ENCODE measurements around the gene PAOX.
"Not testable (repeated sequence)": the region's sequence is repeated elsewhere in the genome, so short reads cannot be mapped to it uniquely, and the experiment has no call there.

Gene PAOX

DNA sequence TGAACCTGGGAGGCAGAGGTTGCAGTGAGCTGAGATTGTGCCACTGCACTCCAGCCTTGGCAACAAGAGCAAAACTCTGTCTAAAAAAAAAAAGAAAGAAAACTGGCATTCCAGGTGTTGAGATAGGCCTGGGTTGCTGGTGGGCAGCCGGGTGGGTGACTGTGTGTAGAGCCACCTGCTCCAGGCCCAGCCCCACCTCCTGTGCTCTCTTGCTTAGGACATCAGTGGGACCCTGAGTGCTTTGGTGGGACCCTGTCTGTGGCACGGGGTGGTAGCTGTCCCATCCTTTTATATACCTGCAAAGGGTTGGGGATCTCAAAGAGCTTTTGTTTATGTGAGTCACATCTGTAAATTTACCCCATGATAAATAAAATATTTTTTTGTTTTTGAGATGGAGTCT lies 6.2 kb downstream of the PAOX start:
- no peak for DNase-seq (ENCODE audit: low read depth)

DNA sequence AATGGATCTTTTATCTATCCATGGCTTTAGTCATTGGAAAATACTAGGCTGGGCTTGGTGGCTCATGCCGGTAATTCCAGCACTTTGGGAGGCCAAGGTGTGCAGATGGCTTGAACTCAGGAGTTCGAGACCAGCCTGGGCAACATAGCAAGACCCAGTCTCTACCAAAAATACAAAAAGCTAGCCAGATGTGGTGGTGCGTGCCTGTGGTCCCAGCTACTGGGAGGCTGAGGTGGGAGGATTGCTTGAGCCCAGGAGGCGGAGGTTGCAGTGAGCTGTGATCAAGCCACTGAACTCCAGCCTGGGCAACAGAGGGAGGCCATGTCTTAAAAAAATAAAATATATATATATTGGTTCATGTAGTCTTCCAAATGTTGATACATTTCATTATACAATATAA lies 7.9 kb downstream of the PAOX start:
- DNase-seq (ENCODE audit: low read depth), result not testable (repeated sequence)

DNA sequence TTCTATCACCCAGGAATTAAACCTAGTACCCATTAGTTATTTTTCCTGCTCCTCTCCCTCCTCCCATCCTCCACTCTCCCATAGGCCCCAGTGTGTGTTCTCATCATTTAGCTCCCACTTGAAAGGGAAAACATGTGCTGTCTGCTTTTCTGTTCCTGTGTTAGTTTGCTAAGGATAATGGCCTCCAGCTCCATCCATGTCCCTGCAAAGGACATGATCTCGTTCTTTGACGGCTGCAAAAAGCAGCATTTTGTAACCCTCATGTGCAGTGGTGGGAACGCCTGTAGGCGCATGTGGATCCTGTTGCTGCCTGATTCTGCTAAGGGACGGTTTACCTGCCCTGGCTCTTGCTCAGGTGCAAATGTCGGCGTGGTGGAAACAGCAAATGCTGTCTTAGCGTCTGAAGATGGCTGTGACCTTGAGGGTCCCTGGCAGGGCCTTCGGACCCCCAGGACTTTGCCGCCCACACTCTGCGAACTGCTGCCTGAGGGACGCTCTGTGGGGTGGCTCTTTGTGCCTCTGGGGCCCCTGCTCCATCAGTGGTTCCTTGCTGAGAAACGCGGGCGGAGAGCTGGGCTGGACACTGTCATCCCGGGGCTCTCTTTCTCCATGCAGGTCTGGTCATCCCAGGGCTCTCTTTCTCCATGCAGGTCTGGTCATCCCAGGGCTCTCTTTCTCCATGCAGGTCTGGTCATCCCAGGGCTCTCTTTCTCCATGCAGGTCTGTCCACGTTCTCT lies 9.3 kb downstream of the PAOX start:
- no peak for DNase-seq (ENCODE audit: low read depth)

DNA sequence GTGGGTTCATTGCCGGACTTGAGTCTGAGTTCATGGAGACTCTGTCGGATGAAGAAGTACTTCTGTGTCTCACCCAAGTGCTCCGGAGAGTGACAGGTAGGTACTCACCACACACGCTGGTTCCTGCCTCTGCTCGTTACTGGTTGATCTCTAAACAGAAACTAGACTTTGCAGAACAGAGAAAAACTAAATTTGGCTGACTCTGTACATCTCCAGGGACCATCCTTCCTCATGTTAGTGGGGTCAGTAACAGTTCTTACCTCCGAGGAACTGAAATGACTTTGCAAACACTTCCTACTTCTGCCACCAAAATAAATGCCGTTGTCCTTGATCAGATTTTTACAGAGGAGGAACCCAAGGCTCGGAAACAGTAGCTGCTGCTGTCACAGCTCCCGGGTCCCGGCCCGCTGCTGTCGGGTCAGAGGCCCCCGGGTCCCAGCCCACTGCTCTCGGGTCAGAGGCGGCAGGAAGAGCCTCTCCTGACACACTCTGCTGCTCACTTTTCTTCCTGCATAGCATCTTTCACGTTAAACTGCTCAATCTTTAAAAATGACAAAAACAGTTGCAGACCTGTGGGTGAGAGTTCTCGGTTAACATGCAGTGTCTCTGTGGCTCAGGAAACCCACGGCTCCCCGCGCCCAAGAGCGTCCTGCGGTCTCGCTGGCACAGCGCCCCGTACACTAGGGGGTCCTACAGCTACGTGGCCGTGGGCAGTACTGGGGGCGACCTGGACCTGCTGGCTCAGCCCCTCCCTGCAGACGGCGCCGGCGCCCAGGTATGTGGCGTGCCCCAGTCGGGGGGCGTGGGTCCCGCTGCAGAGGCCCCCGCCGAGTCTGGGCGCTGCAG lies 10.1 kb downstream of the PAOX start:
- no peak for DNase-seq (ENCODE audit: low read depth)

DNA sequence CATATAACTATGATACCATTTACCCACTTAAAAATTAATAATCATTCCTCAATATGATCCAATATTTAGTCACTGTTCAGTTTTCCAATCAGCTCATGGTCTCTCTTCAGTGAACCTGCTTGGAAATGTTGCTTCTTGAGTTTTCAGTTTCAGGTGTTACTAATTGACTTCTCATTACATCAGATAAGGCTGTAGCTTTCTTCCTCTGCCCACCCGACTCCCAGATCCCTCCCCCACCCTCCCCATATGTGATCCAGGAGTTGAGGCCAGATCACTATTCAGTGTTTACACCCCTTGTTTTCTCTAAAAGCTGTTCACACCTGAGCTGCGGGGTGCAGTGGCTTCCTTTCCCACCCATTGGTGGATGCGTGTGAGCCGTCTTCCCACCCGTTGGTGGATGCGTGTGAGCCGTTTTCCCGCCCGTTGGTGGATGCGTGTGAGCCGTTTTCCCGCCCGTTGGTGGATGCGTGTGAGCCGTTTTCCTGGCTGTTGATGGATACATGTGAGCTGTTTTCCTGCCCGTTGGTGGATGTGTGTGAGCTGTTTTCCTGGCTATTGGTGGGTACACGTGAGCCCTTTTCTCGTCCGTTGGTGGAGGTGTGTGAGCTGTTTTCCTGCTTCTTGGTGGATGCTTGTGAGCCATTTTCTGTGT lies 11.7 kb downstream of the PAOX start:
- no peak for DNase-seq (ENCODE audit: low read depth)

DNA sequence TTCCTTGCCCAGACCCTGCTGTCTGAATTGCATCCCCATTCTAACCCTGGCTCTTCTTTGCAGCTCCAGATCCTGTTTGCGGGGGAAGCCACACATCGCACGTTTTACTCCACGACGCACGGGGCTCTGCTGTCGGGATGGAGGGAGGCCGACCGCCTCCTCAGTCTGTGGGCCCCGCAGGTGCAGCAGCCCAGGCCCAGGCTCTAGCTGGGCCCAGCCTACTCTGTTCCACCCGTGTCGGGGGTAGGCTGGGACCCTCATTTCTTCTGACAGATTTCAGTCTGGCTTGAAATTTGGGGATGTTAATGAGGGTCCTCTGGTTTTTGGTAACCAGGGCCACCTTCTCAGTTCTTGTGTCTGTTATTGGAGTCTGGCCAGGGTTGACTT lies 12.2 kb downstream of the PAOX start:
- DNase-seq (ENCODE audit: low read depth), result no peak

DNA sequence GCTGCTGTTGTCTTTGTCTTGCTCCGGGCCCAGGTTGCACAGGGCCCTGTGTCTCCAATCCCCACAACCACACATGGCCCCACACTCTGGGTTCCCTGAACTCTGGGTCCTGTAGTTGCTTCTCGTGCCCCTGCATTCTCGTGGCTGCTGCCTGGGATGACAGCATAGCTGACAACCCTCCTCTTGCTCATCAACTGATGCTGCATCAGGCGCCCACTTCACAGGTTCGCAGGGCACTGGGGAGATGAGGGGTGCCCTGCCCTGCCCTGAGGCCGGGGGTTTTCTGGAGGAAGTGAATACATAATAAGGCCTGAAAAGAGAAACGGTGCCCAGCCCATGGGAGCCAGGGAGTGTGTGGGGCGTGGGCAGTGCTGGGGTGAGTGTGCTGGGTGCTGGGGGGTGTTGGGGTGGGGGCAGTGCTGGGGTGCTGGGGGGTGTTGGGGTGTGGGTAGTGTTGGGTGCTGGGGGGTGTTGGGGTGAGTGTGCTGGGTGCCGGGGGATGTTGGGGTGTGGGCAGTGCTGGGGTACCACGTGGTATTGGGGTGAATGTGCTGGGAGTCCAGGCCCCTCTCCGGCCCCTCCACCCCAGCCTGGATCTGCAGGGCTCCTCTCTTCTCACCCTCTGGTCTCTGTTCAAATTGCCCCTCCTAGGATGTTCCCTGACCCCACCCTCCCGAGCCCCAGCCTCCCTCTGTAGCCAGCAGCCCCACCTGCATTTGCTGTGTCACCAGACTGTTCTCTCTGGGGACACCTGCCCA lies 12.9 kb downstream of the PAOX start:
- no peak for DNase-seq (ENCODE audit: low read depth)

DNA sequence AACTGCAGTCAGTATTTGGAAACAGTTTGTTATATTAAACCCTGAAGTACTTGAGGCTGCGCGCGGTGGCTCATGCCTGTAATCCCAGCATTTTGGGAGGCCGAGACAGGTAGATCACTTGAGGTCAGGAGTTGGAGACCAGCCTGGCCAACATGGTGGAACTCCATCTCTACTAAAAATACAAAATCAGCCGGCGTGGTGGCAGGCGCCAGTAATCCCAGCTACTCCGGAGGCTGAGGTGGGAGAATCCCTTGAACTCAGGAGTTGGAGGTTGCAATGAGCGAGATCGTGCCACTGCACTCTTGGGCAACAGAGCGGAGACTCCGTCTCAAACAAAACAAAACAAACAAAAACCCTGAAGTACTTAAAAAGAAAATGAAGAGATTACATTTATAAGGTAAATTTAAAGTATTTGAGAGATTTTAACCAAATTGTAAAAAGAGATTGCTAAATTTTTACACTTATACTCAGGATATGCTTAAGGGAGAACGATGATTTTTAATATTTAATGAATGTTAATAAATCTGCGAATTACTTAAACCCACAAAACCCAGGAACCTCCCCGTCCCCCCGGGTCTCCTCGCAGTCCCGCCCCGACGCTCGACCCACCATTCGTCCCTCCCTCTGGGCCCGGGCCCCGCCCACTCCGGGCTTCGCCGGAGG lies 14.5 kb downstream of the PAOX start:
- DNase-seq (ENCODE audit: low read depth), result no peak

DNA sequence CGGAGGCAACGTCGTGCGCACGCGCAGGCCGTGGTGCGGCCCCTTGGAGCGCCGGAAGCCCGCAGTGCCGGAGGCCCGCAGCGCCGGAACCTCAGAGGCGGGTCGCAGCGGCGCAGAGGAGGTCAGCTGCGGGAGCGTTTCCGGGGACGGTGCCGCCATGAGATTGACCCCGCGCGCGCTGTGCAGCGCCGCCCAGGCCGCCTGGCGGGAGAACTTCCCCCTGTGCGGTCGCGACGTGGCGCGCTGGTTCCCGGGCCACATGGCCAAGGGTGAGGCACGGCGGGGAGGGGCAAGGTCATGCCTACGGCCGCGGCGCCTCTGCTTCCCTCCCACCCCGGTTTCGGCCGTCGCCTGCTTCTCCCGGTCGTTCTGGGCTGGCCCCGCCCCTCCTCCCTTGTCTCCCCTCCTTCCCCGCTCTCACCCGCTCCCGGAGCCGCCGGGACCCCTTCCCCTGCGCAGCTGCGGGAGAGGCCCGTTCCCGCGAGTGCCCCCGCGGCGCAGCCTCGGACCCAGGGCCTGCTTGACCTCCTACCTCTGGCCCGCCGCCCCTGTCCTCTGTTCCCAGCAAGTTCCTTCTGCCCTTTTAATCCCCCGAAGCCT lies 15.1 kb downstream of the PAOX start, which contains the start of gene MTG1:
MTG1 (plus strand) TSS at position 94 of the 600 bp plus-strand sequence; CDS start at position 158, 64 bp downstream.
- DNase-seq (ENCODE audit: low read depth), result peak; percentile 92

DNA sequence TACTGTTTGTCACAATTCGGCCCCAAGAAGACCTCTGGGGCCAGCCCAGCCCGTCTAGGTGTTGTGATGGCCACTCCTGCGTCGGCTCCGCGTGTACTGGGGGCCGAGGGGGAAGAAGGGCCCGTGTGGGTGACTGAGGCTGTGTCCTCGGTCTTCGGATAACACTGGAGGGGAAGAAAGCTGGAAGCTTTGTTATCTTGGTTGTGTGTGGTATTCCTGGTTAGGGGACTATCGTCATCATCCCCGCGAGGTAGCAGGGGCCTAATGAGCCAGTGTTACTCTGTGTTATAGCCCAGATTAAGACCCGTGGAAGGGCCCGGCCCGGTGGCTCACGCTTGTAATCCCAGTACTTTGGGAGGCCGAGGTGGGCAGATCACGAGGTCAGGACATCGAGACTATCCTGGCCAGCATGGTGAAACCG lies 15.7 kb downstream of the PAOX start:
- no peak for DNase-seq (ENCODE audit: low read depth)

DNA sequence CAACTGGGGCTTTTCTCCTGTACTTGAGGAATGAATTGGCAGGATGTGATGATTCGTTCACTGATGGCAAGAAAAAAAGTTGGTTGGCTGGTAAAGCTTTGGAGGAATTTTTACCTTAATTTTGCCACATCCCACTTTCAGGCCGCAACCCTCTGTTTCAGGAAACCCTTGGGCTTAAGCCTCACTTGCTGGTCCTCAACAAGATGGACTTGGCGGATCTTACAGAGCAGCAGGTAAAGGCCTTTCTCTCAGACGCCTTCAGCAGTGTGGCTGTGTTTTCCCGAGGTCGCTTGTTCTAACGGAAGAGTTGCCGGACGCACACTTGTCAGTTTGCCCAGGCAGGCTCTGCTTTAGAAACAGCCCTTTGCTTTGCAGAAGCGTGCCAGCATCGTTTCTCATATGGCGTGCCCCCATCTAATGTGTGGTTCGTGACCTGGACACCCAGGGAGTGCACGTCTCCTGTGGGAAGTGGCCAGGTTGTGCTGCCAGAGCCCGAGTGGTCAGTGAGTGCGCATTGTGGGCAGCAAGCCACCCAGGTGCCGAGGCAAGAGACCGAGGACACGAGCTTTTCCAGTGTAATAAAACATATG lies 17.1 kb downstream of the PAOX start:
- no peak for DNase-seq (ENCODE audit: low read depth)

DNA sequence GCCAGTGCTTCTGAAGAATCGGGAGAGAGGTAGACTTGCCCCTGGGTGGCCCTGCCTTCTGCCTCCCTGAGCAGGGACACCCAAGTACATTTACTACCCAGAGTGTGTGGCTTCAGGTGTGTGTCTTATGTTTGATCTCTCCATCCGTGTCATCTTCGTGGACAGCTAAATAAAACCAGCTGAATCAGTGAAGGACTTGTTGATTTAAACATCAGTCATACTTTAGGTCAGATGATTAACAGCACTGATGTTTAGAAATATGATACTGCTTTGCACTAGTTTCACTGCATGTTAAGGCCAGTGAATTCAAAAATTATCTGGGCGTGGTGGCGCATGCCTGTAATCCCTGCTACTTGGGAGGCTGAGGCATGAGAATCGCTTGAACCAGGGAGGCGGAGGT lies 18.9 kb downstream of the PAOX start:
- DNase-seq (ENCODE audit: low read depth), result no peak

DNA sequence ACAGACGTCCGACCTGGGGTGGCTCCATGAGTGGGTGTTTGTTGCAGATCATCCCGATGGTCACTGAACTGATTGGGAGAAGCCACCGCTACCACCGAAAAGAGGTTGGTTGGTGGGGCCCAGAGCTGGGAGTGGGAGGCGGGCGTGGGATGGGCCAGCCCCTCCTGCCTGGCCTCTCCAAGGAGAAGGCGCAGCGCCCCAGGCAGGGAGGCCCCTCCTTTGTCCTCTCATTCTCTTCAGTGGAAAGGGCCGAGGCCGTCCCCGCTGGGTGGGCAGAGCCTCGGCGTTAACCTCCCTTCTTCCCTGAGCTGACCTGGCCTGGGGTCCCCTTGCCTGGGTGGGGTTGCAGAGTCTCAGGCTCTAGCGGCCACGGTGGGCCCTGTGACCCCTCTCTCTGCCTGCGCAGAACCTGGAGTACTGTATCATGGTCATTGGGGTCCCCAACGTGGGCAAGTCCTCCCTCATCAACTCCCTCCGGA lies 20.1 kb downstream of the PAOX start:
- no peak for DNase-seq (ENCODE audit: low read depth)

DNA sequence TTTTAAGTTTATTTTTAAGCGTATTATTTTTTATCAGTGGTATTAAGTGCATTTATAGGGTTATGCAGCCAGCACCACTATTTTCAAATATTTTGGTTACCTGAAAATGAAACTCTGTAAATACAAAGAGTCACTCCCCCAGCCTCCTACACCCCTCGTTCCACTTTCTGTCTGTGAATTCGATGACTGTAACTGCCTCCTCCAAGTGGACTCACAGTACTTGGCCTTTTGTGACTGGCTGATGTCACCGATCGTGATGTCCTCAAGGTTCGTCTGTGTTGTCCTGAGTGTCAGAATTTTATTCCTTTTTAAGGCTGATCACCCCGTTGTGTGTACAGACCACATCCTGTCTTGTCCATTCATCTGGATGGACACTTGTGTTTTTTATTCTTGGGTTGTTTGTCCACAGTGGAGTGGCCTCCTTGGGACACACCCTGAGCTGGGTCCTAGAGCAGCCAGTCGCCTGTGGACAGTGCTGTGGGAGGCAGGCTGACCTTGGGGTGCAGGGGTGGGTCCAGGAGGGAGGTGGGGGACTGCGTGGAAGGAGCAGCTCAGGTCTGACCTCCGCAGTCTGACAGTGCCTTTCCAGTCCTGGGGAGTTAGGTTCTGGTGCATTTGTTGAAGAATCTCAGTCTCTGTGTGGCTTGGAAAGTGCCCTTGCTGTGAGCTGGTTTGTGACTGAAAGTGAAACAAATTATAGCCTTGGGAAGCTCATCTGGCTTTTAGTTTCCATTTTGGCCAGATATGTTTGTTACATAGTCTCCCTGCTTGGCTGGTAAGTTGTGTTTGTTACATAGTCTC lies 21.8 kb downstream of the PAOX start:
- no peak for DNase-seq (ENCODE audit: low read depth)

DNA sequence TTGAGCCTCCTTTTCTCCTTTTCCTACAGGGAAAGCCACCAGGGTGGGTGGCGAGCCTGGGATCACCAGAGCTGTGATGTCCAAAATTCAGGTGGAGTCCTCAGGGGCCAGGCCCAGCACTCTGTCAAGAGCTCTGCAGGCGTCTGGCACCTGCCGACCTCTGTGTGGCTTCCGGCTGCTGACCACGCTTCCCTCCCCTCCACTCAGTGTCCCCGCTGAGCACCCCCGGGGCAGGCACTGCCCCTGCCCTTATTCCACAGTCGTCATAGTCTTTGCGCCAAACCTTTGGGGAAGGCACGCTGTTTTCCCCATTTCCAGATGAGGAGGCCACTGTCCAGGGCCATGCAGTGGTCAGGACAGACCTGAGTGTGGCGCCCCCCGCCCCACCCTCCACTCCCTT lies 22.4 kb downstream of the PAOX start:
- no peak for DNase-seq (ENCODE audit: low read depth)

DNA sequence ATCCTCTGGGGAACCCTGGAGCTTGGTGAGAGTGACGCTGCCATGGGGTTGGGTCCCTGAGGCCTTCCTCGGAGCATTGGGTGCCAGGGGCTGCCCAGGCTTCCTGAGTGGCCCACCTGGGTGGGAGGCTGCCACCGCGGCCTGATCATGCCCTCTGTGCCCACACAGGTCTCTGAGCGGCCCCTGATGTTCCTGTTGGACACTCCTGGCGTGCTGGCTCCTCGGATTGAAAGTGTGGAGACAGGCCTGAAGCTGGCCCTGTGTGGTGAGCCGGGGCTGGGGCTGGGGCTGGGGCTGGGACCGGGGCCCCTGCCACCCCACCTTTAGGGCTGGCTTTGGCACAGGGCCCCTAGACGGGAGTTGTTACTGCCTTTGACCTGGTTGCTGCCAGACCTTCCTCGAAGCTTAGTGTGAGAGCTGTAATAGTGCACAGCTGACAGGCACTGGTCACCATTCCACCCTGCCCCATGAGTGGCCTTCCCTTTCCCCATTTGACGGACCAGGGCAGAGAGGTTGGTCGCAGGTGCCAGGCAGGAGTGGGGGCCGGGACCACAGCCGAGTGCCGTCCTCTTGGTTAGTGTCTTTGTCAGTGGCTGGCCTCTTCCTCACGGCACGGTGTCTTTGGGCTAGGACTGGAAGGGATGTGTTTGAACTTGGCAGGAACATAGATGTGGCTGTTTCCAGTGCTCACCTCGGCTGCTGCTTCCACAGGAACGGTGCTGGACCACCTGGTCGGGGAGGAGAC lies 23.1 kb downstream of the PAOX start:
- no peak for DNase-seq (ENCODE audit: low read depth)

DNA sequence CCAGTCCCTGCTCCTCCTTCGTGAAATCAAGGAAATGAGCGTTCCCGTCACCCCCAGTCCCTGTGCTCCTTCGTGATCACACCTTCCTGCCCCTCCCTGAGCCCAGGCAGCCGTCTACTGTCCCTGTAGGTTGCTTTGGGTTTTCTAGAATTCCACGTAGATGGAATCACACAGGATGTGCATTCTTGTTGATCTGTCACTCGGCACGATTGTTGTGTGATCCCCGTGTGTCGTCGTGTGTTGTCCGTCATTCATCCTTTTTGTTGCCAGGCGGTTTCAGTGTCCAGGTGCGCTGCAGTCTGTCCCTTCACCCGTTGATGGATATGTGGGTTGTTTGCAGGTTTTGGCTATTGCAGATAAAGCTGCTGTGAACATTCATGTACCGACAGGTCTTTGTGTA lies 24.3 kb downstream of the PAOX start:
- no peak for DNase-seq (ENCODE audit: low read depth)

DNA sequence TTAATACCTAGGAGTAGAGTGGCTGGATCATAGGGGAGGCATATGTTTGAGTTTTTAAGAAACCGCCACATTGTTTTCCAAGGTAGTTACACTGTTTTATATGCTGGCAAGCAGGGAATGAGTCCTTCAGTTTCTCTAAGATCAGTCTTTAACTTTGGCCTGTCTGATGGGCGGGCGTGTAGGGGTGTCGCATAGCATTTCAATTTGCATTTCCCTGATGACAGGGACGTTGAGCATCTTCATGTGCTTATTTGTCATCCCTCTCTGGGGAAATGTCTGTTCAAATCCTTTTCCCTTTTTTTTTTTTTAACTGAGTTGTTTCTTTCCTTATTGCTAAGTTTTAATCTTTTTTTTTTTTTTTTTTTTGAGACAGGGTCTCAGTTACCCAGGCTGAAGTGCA lies 24.7 kb downstream of the PAOX start:
- no peak for DNase-seq (ENCODE audit: low read depth)

DNA sequence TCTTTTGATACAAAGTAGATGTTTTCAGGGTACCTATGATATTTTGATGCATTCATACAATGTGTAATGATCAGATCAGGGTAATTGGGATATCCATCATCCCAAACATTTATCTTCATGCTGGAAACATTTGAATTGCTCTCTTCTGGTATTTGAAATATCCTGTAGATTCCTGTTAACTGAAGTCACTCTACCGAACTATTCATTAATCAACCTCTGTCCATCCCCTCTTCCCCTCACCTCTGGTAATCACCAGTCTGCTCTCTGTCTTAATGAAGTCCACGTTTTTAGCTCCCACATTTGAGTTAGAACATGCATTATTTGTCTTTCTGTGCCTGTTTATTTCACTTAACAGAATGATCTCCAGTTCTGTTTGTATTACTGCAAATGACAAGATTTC lies 26.2 kb downstream of the PAOX start:
- no peak for DNase-seq (ENCODE audit: low read depth)

All from stimulated activated CD8-positive, alpha-beta memory T cell treated with anti-CD3 and anti-CD28 coated beads, Interleukin-12 subunit alpha, Interleukin-12 subunit beta, amount 100 ng/mL, for 1 hour (primary cell).